Measurements from ENCODE around the gene ALPK3.

Gene ALPK3

DNA sequence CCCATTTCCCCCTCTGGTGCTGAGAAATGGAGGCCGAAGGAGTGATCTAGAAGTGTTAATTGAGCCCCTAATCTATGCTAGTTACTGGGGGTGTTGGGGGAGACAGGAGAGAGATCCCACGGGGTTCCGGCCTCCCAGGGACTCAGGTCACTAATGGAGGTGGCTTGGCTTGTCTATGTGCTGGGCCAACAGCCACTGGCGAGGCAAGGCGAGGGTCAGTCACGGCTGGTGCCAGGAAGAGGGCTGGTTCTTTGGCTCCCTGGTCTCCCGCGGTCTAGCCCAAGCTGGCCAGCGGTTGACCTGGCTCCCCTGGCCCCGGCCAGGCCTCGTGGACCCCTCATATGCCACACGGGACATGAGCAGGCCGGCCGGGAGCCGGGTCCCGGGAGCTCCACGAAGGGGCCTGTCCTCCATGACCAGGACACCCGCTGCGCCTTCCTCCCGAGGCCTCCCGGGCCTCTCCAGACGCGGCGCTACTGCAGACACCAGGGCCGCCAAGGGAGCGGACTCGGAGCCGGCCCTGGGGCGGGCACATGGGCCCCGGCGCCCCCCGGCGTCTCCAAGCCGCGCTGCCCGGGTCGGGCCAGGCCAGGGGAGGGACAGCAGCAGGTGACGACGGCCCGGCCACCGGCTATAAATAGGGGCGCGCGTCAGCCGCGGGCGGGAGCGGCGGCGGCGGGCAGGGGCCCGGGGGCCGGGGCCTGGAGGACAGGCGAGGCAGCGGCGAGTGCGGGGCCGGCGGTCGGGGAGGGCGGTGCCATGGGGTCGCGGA lies at the start of gene ALPK3:
ALPK3 (plus strand) TSS at position 663 of the 772 bp plus-strand sequence; CDS start at position 760, 97 bp downstream.
- DNase-seq: peak; percentile 80

DNA sequence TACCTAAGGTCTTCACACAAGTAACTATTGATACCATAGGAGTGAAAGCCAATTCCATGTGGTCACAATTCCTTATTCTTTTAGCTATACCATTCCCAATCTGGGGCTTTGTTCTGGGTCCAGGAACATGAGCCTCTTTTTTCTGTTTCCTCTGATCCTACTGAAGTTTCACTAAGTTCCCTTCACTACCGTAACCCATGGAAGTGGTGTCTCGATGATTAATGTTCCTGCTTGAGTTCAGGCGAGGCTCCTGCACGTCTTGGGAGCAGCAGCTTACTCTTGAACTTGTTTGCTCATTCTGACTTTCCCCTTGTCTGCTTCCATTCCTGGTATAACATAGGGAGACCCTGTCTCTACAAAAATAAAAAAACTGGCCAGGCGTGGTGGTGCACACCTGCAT lies 45.1 kb upstream of the ALPK3 start:
- no peak for DNase-seq

GRCh38 chr15:84772467-84772866 lies 44.7 kb upstream of the ALPK3 start:
- no peak for DNase-seq

- DNase-seq: no peak
Measured at GRCh38 chr15:84773716-84774115, 43.4 kb upstream of the ALPK3 start.

- DNase-seq: no peak
Measured at GRCh38 chr15:84775867-84776449, 41.2 kb upstream of the ALPK3 start.

- DNase-seq: no peak
Measured at GRCh38 chr15:84778194-84778593, 39.0 kb upstream of the ALPK3 start.

- DNase-seq: no peak
Measured at GRCh38 chr15:84780492-84780891, 36.7 kb upstream of the ALPK3 start.

DNA sequence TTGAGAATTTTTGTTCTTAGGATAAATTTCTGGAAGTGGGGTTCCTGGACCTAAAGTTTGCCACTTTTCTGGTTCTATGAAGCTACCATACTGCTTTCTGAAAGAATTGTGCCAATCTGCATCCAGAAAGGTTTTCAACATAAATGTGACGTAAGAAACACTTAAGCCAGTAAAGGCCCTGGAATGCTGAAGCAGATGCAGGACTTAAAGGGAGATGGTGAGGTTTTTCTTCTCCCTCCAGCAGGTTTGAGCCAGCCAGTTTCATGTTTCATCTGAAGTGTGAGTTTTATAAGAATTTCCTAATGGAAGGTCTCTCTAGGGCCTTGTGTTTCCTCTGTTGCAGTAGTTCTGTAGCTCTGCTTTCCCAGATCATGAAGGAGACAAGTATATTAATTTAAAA lies 35.7 kb upstream of the ALPK3 start:
- no peak for DNase-seq

- DNase-seq: no peak
Measured at GRCh38 chr15:84782346-84782745, 34.8 kb upstream of the ALPK3 start.

GRCh38 chr15:84783493-84784251 lies 33.5 kb upstream of the ALPK3 start:
- no peak for DNase-seq

DNA sequence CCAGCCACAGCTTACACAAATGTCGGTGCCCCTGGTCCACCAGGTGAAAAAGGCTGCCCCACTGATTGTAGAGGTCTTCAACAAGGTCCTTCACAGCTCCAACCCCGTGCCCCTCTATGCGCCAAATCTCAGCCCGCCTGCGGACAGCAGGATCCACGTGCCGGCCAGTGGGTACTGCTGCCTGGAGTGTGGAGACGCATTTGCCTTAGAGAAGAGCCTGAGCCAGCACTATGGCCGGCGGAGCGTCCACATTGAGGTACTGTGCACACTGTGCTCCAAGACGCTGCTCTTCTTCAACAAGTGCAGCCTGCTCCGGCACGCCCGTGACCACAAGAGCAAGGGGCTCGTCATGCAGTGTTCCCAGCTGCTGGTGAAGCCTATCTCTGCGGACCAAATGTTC lies 32.9 kb upstream of the ALPK3 start:
- DNase-seq: no peak

GRCh38 chr15:84785053-84785452 lies 32.1 kb upstream of the ALPK3 start:
- no peak for DNase-seq

DNA sequence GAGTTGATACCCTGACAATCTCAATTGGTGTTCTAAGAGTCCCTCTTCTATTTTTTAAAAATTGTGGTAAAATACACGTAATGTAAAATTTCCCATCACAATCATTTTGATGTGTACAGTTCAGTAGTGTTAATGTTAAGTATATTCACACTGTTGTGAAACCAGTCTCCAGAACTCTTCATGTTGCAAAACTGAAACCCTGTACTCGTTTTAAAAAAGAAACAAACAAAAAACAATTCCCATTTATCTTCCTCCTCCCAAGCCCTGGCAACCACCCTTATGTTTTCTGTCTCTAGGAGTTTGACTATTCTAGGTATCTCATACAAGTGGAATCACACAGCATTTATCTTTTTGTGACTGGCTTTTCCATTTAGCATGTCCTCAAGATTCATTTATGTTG lies 28.7 kb upstream of the ALPK3 start:
- no peak for DNase-seq

DNA sequence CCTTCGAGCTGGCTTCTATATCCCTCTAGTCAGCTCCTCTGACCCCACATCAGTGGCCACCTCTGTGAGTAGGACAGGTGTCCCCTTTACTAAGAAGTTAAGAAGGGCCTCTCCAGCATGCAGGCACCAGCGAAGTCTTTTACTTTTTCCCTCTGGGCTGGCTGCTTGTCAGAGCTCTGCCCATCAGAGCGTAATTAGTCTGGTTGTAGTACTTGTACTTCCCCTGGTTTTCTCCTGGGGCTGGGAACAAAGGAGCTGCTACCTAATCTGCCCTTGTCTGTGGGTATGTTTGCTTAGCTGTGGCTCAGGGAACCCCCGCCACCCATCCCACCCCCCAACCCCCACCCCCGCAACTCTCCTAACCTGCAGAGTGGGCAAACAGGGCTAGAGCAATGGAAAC lies 27.4 kb upstream of the ALPK3 start:
- DNase-seq: no peak

- no peak for DNase-seq
Measured at GRCh38 chr15:84790676-84791075, 26.5 kb upstream of the ALPK3 start.

- no peak for DNase-seq
Measured at GRCh38 chr15:84791763-84792162, 25.4 kb upstream of the ALPK3 start.

DNA sequence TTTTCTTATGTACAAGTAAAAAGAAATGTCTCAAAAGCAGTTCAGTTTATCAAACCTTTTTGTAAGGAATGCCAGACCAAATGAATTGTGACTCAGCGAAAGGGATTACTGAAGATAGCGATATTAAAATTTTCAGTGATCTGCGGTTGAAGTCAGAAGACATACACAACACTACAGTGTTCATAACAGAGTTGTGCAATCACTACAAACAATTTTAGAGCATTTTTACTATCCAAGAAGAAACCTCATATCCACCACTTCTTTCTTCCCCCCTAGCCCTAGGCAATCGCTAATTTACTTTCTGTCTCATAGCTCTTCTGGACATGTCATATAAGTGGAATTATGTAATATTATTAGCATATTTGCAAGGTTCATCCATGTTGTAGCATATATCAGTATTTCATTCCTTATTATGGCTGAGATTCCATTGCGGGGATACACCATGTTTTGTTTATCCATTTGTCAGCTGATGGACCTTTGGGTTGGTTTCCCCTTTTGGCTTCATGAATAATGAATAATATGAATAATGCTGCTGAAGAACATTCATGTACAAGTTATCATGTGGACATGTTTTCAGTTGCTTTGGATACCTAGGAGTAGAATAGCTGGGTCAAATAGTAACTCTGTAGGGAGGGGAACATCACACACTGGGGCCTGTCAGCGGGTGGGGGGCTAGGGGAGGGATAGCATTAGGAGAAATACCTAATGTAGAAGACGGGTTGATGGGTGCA lies 23.6 kb upstream of the ALPK3 start:
- DNase-seq: no peak

- no peak for DNase-seq
Measured at GRCh38 chr15:84794162-84794547, 23.0 kb upstream of the ALPK3 start.

DNA sequence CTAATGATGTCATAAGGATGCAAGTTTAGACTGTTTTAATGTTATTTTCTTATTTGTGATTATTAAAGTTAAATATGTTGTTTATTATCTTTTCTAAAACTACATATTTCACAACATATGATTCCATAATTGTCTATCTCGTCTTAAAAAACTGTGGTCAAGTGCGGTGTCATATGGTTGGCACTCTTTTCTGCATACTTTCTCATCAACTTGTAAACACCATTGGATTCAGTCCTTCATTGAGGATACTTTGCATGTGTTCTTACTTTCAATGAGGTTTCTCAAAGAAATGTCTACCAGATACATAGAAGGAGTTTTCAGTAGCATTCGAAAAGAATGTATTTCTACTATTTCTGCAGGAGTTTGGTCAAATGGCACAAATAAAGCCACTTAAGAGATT lies 22.0 kb upstream of the ALPK3 start:
- DNase-seq: no peak

DNA sequence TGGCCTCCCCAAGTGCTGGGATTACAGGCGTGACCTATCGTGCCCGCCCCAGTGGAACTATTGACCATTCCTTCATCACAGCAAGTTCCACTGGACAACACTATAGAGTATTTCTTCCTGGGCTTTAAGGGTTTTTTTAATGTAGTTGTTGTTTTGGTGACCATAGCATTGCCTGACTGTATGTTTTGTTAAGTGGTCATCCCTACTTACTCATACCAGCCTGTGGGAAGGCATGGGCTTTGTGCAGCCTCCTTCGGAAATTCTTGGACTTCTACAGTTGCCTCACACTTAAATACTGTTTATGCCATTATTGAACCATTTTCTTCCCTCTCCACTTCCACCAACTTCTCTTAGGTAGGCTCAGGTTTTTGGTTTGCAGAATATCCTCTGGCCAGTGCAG lies 19.9 kb upstream of the ALPK3 start:
- no peak for DNase-seq

- DNase-seq: no peak
Measured at GRCh38 chr15:84797801-84798200, 19.4 kb upstream of the ALPK3 start.

DNA sequence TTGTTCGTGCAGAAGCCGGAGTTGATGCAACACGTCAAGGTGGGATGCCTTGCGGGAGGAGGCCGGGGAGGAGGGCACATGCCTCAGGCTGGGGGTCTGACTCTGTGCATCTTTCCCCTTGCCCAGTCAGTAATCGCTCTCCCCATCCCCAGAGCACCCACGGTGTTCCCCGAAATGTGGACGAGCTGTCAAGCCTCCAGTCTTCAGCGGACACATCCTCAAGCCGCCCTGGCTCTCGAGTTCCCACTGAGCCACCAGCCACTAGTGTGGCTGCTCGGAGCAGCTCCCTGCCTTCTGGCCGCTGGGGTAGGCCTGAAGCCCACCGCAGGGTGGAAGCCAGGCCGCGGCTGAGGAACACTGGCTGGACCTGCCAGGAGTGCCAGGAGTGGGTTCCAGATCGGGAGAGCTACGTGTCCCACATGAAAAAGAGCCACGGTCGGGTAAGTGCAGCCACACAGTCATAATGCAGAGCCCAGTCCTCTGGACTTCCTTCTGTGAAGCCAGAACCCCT lies 18.7 kb upstream of the ALPK3 start:
- no peak for DNase-seq

DNA sequence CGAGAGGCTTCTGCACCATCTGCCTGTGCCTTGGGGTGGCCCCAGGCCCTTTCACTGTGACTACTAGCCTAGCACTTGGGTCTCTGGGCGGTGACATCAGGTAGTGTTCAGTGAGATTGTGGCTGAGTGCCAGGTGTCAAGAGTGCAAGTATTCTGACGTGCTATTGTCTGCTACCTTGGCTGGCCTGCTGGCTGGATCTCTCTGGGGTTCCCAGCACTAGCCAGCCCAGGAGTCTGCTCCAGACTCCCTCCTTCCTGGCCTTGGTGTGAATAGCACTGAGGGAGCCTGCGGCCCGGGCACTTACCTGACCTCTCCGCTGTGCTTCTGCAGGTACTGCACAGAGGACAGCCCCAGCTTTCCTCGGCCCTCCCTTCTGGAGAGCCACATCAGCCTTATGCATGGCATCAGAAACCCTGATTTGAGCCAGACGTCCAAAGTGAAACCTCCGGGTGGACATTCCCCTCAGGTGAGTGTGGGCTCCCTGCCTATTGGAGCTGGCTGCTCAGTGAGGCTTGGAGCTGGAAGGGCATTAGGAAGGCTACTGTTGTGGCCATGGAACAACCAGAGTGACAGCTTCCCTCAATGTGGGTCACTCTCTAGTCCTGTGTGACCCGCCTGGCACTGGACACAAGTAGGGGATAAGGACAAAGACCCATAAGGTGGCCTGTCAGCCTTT lies 17.5 kb upstream of the ALPK3 start:
- no peak for DNase-seq
